Stimulated activated naive CD8-positive, alpha-beta T cell treated with anti-CD3 and anti-CD28 coated beads, Interleukin-15, amount 100 ng/mL, for 72 hours (primary cell): Measurements from ENCODE around the gene SF3A1.
A peak's percentile ranks its signal among the peaks of the same experiment; 100 is the strongest.

Source experiments
- ATAC-seq: fragments of 150-1000 bp; cut with Tn5 transposase; 2 replicates; pipeline ENCODE4 v1.10.0; 2021; ENCODE audit warnings: mild to moderate bottlenecking, moderate library complexity
- DNase-seq, 2 donors: peaks; one replicate each; pipeline ENCODE4 v3.0.0; 2021 to 2022
- H3K27ac Mint-ChIP-seq, 2 donors: one replicate each; pipeline ENCODE4 v1.8.0; 2022; ENCODE audit warnings: mild to moderate bottlenecking in 2 of 2, mixed read lengths in 2 of 2, moderate library complexity in 2 of 2
- H3K27me3 Mint-ChIP-seq: one replicate; pipeline ENCODE4 v1.8.0; 2022; ENCODE audit warnings: mixed read lengths
- H3K4me1 Mint-ChIP-seq: one replicate; pipeline ENCODE4 v1.8.0; 2022; ENCODE audit warnings: mild to moderate bottlenecking, mixed read lengths
- H3K4me3 Mint-ChIP-seq, 2 donors: one replicate each; pipeline ENCODE4 v1.8.0; 2022; ENCODE audit warnings: mild to moderate bottlenecking in 2 of 2, mixed read lengths in 2 of 2, moderate library complexity in 1 of 2
- H3K9me3 Mint-ChIP-seq, 2 donors: one replicate each; pipeline ENCODE4 v1.8.0; 2022; ENCODE audit warnings: mixed read lengths in 2 of 2

The SF3A1 gene

GRCh38 chr22:30287648-30288418 lies 68.9 kb downstream of the SF3A1 start:
- peak overlapping the region; percentile 52 to 87 for H3K27ac Mint-ChIP-seq
- peak; percentile 84 to 87 for DNase-seq
- H3K4me1 Mint-ChIP-seq, result peaks cover 60% of the 10 kb centered on the region
- no peaks in the 10 kb centered on the region for H3K9me3 Mint-ChIP-seq
- H3K27me3 Mint-ChIP-seq, result no peaks in the 10 kb centered on the region
- peak overlapping the region; percentile 91 to 93 for H3K4me3 Mint-ChIP-seq
- peak; percentile 49 for ATAC-seq

GRCh38 chr22:30286813-30287647 lies 69.7 kb downstream of the SF3A1 start:
- ATAC-seq, result peak; percentile 51
- Mint-ChIP-seq H3K27ac (peak overlapping the region in 1 of 2 donors; percentile 79), H3K9me3 (no peaks in the 10 kb centered on the region), H3K4me1 (peaks cover 63% of the 10 kb centered on the region), H3K27me3 (no peaks in the 10 kb centered on the region), H3K4me3 (no peak overlapping the region)
- DNase-seq, result peak; percentile 87 to 88

- H3K27ac Mint-ChIP-seq, result peak overlapping the region in 1 of 2 donors; percentile 79
- ATAC-seq (no peak), DNase-seq (no peak)
- peaks cover 57% of the 10 kb centered on the region for H3K4me1 Mint-ChIP-seq
- no peak overlapping the region for H3K4me3 Mint-ChIP-seq
- H3K27me3 Mint-ChIP-seq, result no peaks in the 10 kb centered on the region
- no peaks in the 10 kb centered on the region for H3K9me3 Mint-ChIP-seq
Observed at GRCh38 chr22:30286331-30286730, 70.4 kb downstream of the SF3A1 start.

- H3K4me3 Mint-ChIP-seq, result no peak overlapping the region
- no peak for ATAC-seq
- no peak overlapping the region for H3K27ac Mint-ChIP-seq
- no peak for DNase-seq
- no peaks in the 10 kb centered on the region for H3K27me3 Mint-ChIP-seq
- H3K4me1 Mint-ChIP-seq, result peaks cover 52% of the 10 kb centered on the region
- H3K9me3 Mint-ChIP-seq, result no peaks in the 10 kb centered on the region
Observed at GRCh38 chr22:30285846-30286200, 70.9 kb downstream of the SF3A1 start.

GRCh38 chr22:30285176-30285845 lies 71.4 kb downstream of the SF3A1 start:
- DNase-seq (no peak), ATAC-seq (no peak)
- Mint-ChIP-seq H3K27ac (no peak overlapping the region), H3K27me3 (no peaks in the 10 kb centered on the region), H3K4me1 (peaks cover 47% of the 10 kb centered on the region), H3K4me3 (no peak overlapping the region), H3K9me3 (no peaks in the 10 kb centered on the region)

GRCh38 chr22:30284666-30285065 lies 72.0 kb downstream of the SF3A1 start:
- H3K9me3 Mint-ChIP-seq, result no peaks in the 10 kb centered on the region
- H3K4me3 Mint-ChIP-seq, result no peak overlapping the region
- H3K27me3 Mint-ChIP-seq, result no peaks in the 10 kb centered on the region
- peaks cover 43% of the 10 kb centered on the region for H3K4me1 Mint-ChIP-seq
- DNase-seq (no peak), ATAC-seq (no peak)
- H3K27ac Mint-ChIP-seq, result peak overlapping the region in 1 of 2 donors; percentile 19

GRCh38 chr22:30284172-30284571 lies 72.5 kb downstream of the SF3A1 start:
- Mint-ChIP-seq H3K9me3 (no peaks in the 10 kb centered on the region), H3K4me1 (peaks cover 44% of the 10 kb centered on the region), H3K27me3 (no peaks in the 10 kb centered on the region), H3K4me3 (no peak overlapping the region), H3K27ac (no peak overlapping the region)
- DNase-seq (no peak), ATAC-seq (no peak)

GRCh38 chr22:30283342-30283741 lies 73.4 kb downstream of the SF3A1 start:
- H3K4me1 Mint-ChIP-seq, result peaks cover 45% of the 10 kb centered on the region
- DNase-seq (no peak), ATAC-seq (no peak)
- H3K27me3 Mint-ChIP-seq, result no peaks in the 10 kb centered on the region
- H3K9me3 Mint-ChIP-seq, result no peaks in the 10 kb centered on the region
- H3K27ac Mint-ChIP-seq, result peak overlapping the region; percentile 72 to 85
- H3K4me3 Mint-ChIP-seq, result no peak overlapping the region

- DNase-seq, result no peak
- Mint-ChIP-seq H3K9me3 (no peaks in the 10 kb centered on the region), H3K4me1 (peaks cover 45% of the 10 kb centered on the region), H3K4me3 (no peak overlapping the region), H3K27me3 (no peaks in the 10 kb centered on the region), H3K27ac (peak overlapping the region; percentile 72 to 85)
- ATAC-seq, result no peak
Observed at GRCh38 chr22:30282616-30283046, 74.1 kb downstream of the SF3A1 start.
